ENCODE measurements around the gene ZNF536.
"Not testable (repeated sequence)": the region's sequence is repeated elsewhere in the genome, so short reads cannot be mapped to it uniquely, and the experiment has no call there.

The ZNF536 gene

GRCh38 chr19:30408734-30409301 lies 36.6 kb downstream of the ZNF536 start:
- intact Hi-C loops (cut with DNase I; ENCODE audit: low total_unique reads), result no loop called here
- Histone ChIP-seq H3K9me3 (no peaks in the 10 kb centered on the region), H3K27ac (no peak overlapping the region), H3K4me3 (no peak overlapping the region), H3K4me1 (no peaks in the 10 kb centered on the region), H3K27me3 (no peaks in the 10 kb centered on the region), H3K36me3 (no peaks in the 10 kb centered on the region)
- no peak for TF ChIP-seq CTCF (IDR thresholded peaks at IDR 0.05)
- DNase-seq, result no peak

GRCh38 chr19:30411714-30412113 lies 39.5 kb downstream of the ZNF536 start:
- Histone ChIP-seq H3K36me3 (no peaks in the 10 kb centered on the region), H3K27ac (no peak overlapping the region), H3K27me3 (no peaks in the 10 kb centered on the region), H3K4me1 (no peaks in the 10 kb centered on the region), H3K4me3 (no peak overlapping the region), H3K9me3 (no peaks in the 10 kb centered on the region)
- intact Hi-C loops (cut with DNase I; ENCODE audit: low total_unique reads), result no loop called here
- no peak for DNase-seq
- no peak for TF ChIP-seq CTCF (IDR thresholded peaks at IDR 0.05)

DNA sequence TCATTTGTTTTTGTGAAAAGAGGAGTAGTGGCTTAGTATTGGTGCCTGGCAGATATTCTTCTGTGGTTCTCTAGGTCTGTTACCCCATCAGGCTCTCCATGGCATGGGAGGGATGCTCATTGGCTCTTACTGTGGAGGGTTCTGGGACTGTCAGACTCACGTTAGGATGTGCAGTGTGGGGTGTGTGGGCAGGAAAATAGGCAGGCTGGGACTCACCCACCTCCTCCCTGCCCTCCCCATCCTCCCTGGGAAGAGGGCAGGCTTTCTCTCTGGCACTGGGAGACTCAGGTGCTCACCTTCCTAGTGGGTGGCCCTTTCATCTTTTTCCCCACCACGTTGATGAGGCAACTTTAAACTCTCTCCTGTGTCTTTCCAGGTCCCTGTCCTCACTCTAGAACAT lies 44.2 kb downstream of the ZNF536 start:
- H3K27ac ChIP-seq, result no peak overlapping the region
- no peak for TF ChIP-seq CTCF (IDR thresholded peaks at IDR 0.05)
- no peaks in the 10 kb centered on the region for H3K9me3 ChIP-seq
- H3K27me3 ChIP-seq, result no peaks in the 10 kb centered on the region
- intact Hi-C loops (cut with DNase I; ENCODE audit: low total_unique reads), result no loop called here
- no peak for DNase-seq
- no peaks in the 10 kb centered on the region for H3K4me1 ChIP-seq
- H3K4me3 ChIP-seq, result no peak overlapping the region
- H3K36me3 ChIP-seq, result no peaks in the 10 kb centered on the region

DNA sequence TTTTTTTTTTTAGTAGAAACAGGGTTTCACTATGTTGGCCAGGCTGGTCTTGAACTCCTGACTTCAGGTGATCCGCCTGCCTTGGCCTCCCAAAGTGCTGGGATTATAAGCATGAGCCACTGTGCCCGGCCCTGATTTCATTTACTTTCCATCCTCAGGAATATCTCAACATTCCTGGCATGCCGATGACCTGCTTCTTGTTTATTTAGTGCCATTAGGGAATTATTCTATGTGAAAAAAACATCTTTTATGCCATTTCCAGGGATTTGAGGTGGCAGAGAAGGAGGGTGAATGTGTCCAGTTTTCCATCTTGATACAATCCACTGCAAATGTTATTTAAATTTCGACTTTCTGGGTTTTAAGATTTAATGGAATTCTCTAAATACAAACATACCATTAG lies 45.0 kb downstream of the ZNF536 start:
- H3K4me1 ChIP-seq; H3K36me3 ChIP-seq; intact Hi-C loops (cut with DNase I; ENCODE audit: low total_unique reads); H3K4me3 ChIP-seq; H3K27ac ChIP-seq; DNase-seq; H3K9me3 ChIP-seq; H3K27me3 ChIP-seq: not testable (repeated sequence)

DNA sequence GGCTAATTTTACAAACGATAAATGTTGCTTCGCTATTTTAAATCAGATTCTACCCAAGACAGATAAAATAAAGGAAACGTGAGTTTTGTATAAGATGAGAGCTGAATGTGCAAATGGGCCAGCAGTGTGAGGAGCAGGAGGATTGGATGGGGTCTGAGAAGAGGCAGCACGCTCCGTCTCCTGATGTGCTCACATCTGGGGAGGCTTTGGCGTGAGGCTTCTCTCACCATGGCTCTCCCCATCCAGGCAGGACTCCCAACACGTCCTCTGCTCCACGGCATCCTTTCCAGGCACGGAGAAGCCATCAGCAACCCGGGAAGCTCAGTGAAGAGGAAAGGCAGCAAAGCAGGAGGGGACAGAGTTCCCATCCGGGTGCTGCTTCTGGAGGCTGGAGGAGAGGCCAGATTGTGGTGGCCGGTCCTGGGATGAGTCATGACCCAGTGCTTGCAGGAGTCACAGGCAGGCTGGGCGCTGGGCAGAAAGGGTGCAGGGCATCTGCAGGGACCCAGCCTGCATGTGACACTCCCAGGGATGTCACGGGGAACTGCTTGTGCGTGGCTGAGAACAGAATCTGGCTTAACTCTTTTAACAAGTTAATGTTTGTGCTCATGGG lies 47.5 kb downstream of the ZNF536 start:
- Histone ChIP-seq H3K27me3 (no peaks in the 10 kb centered on the region), H3K4me1 (no peaks in the 10 kb centered on the region), H3K27ac (no peak overlapping the region), H3K9me3 (no peaks in the 10 kb centered on the region), H3K4me3 (no peak overlapping the region), H3K36me3 (no peaks in the 10 kb centered on the region)
- intact Hi-C loops (cut with DNase I; ENCODE audit: low total_unique reads), result no loop called here
- TF ChIP-seq CTCF (IDR thresholded peaks at IDR 0.05), result no peak
- DNase-seq, result no peak

DNA sequence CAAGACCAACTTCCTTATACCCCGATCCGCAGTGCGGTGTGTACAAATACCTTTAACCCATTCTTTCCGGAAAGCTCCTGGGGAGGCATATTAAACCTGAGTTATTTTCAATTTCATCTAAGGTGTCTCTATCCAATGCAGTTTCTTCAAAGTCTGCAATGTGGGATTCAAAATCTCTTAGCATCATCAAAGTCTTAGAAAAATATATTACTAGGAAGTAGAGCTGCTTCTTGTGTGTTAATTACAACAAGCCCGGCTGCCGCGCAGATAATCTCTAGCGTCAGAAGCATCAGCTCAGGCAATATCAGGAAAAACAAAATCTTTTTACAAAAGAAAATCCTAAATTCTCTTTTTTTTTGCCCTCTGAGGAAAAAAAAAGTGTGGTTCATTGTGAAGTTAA lies 48.1 kb downstream of the ZNF536 start:
- H3K27ac ChIP-seq, result no peak overlapping the region
- no peak for DNase-seq
- intact Hi-C loops (cut with DNase I; ENCODE audit: low total_unique reads), result no loop called here
- no peaks in the 10 kb centered on the region for H3K36me3 ChIP-seq
- no peak for TF ChIP-seq CTCF (IDR thresholded peaks at IDR 0.05)
- H3K9me3 ChIP-seq, result no peaks in the 10 kb centered on the region
- H3K4me3 ChIP-seq, result no peak overlapping the region
- no peaks in the 10 kb centered on the region for H3K27me3 ChIP-seq
- H3K4me1 ChIP-seq, result no peaks in the 10 kb centered on the region

All from tibial artery (tissue), 4 donors.